ENCODE measurements around the gene C16orf87.

GRCh38 chr16:46775214-46775613 lies 55.8 kb downstream of the C16orf87 start:
- TF ChIP-seq EZH2 (IDR thresholded peaks at IDR 0.05; ENCODE audit: borderline replicate concordance, low read depth, low read length, poor library complexity, severe bottlenecking): no peak
- TF ChIP-seq CTCF (conservative IDR thresholded peaks at IDR 0.05; ENCODE audit: low read depth, low read length): no peak

Measured in A673 (cell line).